ENCODE results near the gene PSTPIP1.

DNA sequence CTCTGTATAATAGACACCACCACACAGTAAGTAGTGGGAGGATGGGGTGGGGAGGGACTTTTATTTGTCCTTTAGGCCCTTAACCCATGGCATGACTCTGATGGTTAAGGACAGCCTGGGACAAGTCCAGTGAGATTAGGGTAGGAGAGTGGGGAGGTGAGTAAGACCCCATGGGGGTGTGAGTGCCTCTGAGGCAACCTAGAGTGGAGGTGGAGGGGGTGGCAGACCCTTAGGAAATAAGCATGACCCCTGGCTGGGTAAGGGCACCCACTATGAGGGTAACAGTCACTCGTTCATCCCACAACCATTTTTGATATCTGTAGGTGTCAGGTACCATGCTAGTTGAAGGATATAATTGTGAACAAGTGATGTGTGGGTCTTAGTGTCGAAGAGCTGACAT is 21.0 kb upstream of the PSTPIP1 start:
- TF ChIP-seq, protein P1, sequence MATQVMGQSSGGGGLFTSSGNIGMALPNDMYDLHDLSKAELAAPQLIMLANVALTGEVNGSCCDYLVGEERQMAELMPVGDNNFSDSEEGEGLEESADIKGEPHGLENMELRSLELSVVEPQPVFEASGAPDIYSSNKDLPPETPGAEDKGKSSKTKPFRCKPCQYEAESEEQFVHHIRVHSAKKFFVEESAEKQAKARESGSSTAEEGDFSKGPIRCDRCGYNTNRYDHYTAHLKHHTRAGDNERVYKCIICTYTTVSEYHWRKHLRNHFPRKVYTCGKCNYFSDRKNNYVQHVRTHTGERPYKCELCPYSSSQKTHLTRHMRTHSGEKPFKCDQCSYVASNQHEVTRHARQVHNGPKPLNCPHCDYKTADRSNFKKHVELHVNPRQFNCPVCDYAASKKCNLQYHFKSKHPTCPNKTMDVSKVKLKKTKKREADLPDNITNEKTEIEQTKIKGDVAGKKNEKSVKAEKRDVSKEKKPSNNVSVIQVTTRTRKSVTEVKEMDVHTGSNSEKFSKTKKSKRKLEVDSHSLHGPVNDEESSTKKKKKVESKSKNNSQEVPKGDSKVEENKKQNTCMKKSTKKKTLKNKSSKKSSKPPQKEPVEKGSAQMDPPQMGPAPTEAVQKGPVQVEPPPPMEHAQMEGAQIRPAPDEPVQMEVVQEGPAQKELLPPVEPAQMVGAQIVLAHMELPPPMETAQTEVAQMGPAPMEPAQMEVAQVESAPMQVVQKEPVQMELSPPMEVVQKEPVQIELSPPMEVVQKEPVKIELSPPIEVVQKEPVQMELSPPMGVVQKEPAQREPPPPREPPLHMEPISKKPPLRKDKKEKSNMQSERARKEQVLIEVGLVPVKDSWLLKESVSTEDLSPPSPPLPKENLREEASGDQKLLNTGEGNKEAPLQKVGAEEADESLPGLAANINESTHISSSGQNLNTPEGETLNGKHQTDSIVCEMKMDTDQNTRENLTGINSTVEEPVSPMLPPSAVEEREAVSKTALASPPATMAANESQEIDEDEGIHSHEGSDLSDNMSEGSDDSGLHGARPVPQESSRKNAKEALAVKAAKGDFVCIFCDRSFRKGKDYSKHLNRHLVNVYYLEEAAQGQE (IDR thresholded peaks at IDR 0.05; ENCODE audit: insufficient read depth in 1 of 2, low read depth in 2 of 2, low read length in 2 of 2): no peak
- no peak for TF ChIP-seq TAF1 (IDR thresholded peaks at IDR 0.05; ENCODE audit: borderline replicate concordance, insufficient read depth, low read length)
